Fibroblast of lung (primary cell): ENCODE measurements around the gene SLAMF8.

Experiments used
- EZH2 ChIP-seq: IDR thresholded peaks from 2 replicates; pipeline ENCODE4 v1.5.1; 2012; ENCODE audit warnings: low read length, control low read depth, mild to moderate bottlenecking; ENCODE audit errors: missing control alignments
- TF ChIP-seq, protein P1 (sequence below), 2 donors: IDR thresholded peaks in 1 of 2; conservative IDR thresholded peaks in 1 of 2; 1 replicate in 1 of 2; 2 replicates in 1 of 2; pipeline ENCODE4 v1.5.1; 2011 to 2012; ENCODE audit warnings: low read length in 2 of 2, control low read depth in 1 of 2, inconsistent platforms in 1 of 2, low read depth in 1 of 2, mild to moderate bottlenecking in 1 of 2

GRCh38 chr1:159868766-159869165 lies 42.1 kb downstream of the SLAMF8 start:
- TF ChIP-seq EZH2: no peak
- TF ChIP-seq, protein P1, sequence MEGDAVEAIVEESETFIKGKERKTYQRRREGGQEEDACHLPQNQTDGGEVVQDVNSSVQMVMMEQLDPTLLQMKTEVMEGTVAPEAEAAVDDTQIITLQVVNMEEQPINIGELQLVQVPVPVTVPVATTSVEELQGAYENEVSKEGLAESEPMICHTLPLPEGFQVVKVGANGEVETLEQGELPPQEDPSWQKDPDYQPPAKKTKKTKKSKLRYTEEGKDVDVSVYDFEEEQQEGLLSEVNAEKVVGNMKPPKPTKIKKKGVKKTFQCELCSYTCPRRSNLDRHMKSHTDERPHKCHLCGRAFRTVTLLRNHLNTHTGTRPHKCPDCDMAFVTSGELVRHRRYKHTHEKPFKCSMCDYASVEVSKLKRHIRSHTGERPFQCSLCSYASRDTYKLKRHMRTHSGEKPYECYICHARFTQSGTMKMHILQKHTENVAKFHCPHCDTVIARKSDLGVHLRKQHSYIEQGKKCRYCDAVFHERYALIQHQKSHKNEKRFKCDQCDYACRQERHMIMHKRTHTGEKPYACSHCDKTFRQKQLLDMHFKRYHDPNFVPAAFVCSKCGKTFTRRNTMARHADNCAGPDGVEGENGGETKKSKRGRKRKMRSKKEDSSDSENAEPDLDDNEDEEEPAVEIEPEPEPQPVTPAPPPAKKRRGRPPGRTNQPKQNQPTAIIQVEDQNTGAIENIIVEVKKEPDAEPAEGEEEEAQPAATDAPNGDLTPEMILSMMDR (conservative IDR thresholded peaks at IDR 0.05 in 1 of 2, IDR thresholded peaks at IDR 0.05 in 1 of 2; ENCODE audit: low read depth in 1 of 2, low read length in 2 of 2): no peak
